H9 (cell line): ENCODE data around the gene CARD19. TPM values are rescaled to one million over a fixed set of nuclear protein-coding genes. Genes with fewer than 3 reads are reported as not detected.

Experiments used
- DNase-seq: peaks from one replicate; pipeline ENCODE4 v3.0.0-alpha.2; 2017
- H2AFZ ChIP-seq: one replicate; pipeline ENCODE4 v1.6.1; 2013; ENCODE audit warnings: mild to moderate bottlenecking, low read length, control low read depth, moderate library complexity
- H2AK5ac ChIP-seq: 2 replicates; pipeline ENCODE4 v1.6.1; 2013; ENCODE audit warnings: low read length, control low read depth, mixed read lengths; ENCODE audit not compliant: insufficient read length
- H2BK120ac ChIP-seq: one replicate; pipeline ENCODE4 v1.6.1; 2013; ENCODE audit warnings: low read depth, mild to moderate bottlenecking, low read length, control low read depth, inconsistent platforms; ENCODE audit not compliant: poor library complexity, severe bottlenecking
- H2BK12ac ChIP-seq: 2 replicates; pipeline ENCODE4 v1.6.1; 2013; ENCODE audit warnings: low read length, control low read depth, mixed read lengths, low read depth; ENCODE audit not compliant: insufficient read length
- H2BK15ac ChIP-seq: 2 replicates; pipeline ENCODE4 v1.6.1; 2013; ENCODE audit warnings: low read depth, low read length, control low read depth
- H2BK20ac ChIP-seq: one replicate; pipeline ENCODE4 v1.6.1; 2013; ENCODE audit warnings: low read depth, mild to moderate bottlenecking, low read length, control low read depth, inconsistent platforms; ENCODE audit not compliant: poor library complexity, severe bottlenecking
- H2BK5ac ChIP-seq: 2 replicates; pipeline ENCODE4 v1.6.1; 2013; ENCODE audit warnings: low read length, control low read depth, mixed read lengths; ENCODE audit not compliant: insufficient read length
- H3K14ac ChIP-seq: 2 replicates; pipeline ENCODE4 v1.6.1; 2013; ENCODE audit warnings: low read length, control low read depth; ENCODE audit not compliant: insufficient read depth
- H3K18ac ChIP-seq: 2 replicates; pipeline ENCODE4 v1.6.1; 2013; ENCODE audit warnings: low read depth, mild to moderate bottlenecking, mixed read lengths, low read length, control low read depth; ENCODE audit not compliant: insufficient read length
- H3K23ac ChIP-seq: 2 replicates; pipeline ENCODE4 v1.6.1; 2013; ENCODE audit warnings: low read length, control low read depth, mixed read lengths, low read depth; ENCODE audit not compliant: insufficient read length
- H3K23me2 ChIP-seq: 2 replicates; pipeline ENCODE4 v1.6.1; 2013; ENCODE audit warnings: low read depth, mild to moderate bottlenecking, mixed read lengths, low read length, control low read depth; ENCODE audit not compliant: insufficient read length, poor library complexity, severe bottlenecking
- H3K27ac ChIP-seq: 2 replicates; pipeline ENCODE4 v1.5.1; 2013; ENCODE audit warnings: low read length, control low read depth, mixed read lengths, low read depth; ENCODE audit not compliant: insufficient read length
- H3K27me3 ChIP-seq: 2 replicates; pipeline ENCODE4 v1.6.1; 2013; ENCODE audit warnings: low read length, control low read depth, inconsistent platforms; ENCODE audit not compliant: insufficient read depth
- H3K4ac ChIP-seq: 2 replicates; pipeline ENCODE4 v1.6.1; 2013; ENCODE audit warnings: low read depth, mild to moderate bottlenecking, control low read depth, inconsistent platforms, low read length, moderate library complexity
- H3K4me1 ChIP-seq: 2 replicates; pipeline ENCODE4 v1.6.1; 2013; ENCODE audit warnings: low read length, control low read depth, inconsistent platforms; ENCODE audit not compliant: insufficient read depth
- H3K4me2 ChIP-seq: 2 replicates; pipeline ENCODE4 v1.6.1; 2013; ENCODE audit warnings: low read length, control low read depth, mixed read lengths; ENCODE audit not compliant: insufficient read length, insufficient read depth
- H3K56ac ChIP-seq: 2 replicates; pipeline ENCODE4 v1.6.1; 2013; ENCODE audit warnings: low read depth, mild to moderate bottlenecking, mixed read lengths, low read length, control low read depth; ENCODE audit not compliant: insufficient read length
- H3K79me1 ChIP-seq: 2 replicates; pipeline ENCODE4 v1.6.1; 2013; ENCODE audit warnings: low read depth, mild to moderate bottlenecking, moderate library complexity, low read length, control low read depth, inconsistent platforms; ENCODE audit not compliant: insufficient read depth, poor library complexity, severe bottlenecking
- H3K79me2 ChIP-seq: 2 replicates; pipeline ENCODE4 v1.6.1; 2013; ENCODE audit warnings: low read length, control low read depth, inconsistent platforms; ENCODE audit not compliant: insufficient read depth
- H3K9ac ChIP-seq: 2 replicates; pipeline ENCODE4 v1.6.1; 2013; ENCODE audit warnings: low read length, control low read depth, mixed read lengths; ENCODE audit not compliant: insufficient read length; ENCODE audit errors: extremely low read depth
- H3K9me3 ChIP-seq: one replicate; pipeline ENCODE4 v1.6.1; 2013; ENCODE audit warnings: low read depth, low read length, inconsistent platforms; ENCODE audit not compliant: control insufficient read depth
- H3T11ph ChIP-seq: one replicate; pipeline ENCODE4 v1.6.1; 2013; ENCODE audit warnings: mild to moderate bottlenecking, low read length, control low read depth, inconsistent platforms
- H4K20me1 ChIP-seq: one replicate; pipeline ENCODE4 v1.6.1; 2013; ENCODE audit not compliant: control insufficient read depth, insufficient read length, insufficient read depth
- H4K5ac ChIP-seq: 2 replicates; pipeline ENCODE4 v1.6.1; 2013; ENCODE audit warnings: low read depth, mild to moderate bottlenecking, mixed read lengths, low read length, control low read depth; ENCODE audit not compliant: insufficient read length
- H4K8ac ChIP-seq: replicated peaks from 2 replicates; pipeline ENCODE4 v1.6.1; 2013; ENCODE audit warnings: low read length, control low read depth, mixed read lengths, low read depth; ENCODE audit not compliant: insufficient read length
- H4K91ac ChIP-seq: 2 replicates; pipeline ENCODE4 v1.6.1; 2013; ENCODE audit warnings: low read depth, mild to moderate bottlenecking, moderate library complexity, mixed read lengths, low read length, control low read depth; ENCODE audit not compliant: insufficient read length
- H3K27ac Mint-ChIP-seq, 3 experiments: 2 replicates in 2 of 3; 3 replicates in 1 of 3; pipeline ENCODE4 v1.8.0; 2020 to 2021; ENCODE audit warnings: mixed read lengths in 3 of 3, mild to moderate bottlenecking in 1 of 3, moderate library complexity in 1 of 3
- H3K27me3 Mint-ChIP-seq: 2 replicates; pipeline ENCODE4 v1.8.0; 2021; ENCODE audit warnings: low read depth, mild to moderate bottlenecking, moderate library complexity, mixed read lengths
- H3K36me3 Mint-ChIP-seq, 3 experiments: 2 replicates in 2 of 3; 3 replicates in 1 of 3; pipeline ENCODE4 v1.8.0; 2020 to 2021; ENCODE audit warnings: low read depth in 3 of 3, mixed read lengths in 3 of 3; ENCODE audit not compliant: insufficient read depth in 1 of 3
- H3K4me1 Mint-ChIP-seq, 2 experiments: 2 replicates each; pipeline ENCODE4 v1.8.0; 2020; ENCODE audit warnings: mixed read lengths in 2 of 2
- H3K4me3 Mint-ChIP-seq, 2 experiments: 2 replicates in 1 of 2; 3 replicates in 1 of 2; pipeline ENCODE4 v1.8.0; 2020 to 2021; ENCODE audit warnings: mild to moderate bottlenecking in 2 of 2, mixed read lengths in 2 of 2, moderate library complexity in 1 of 2
- H3K9me3 Mint-ChIP-seq, 2 experiments: 2 replicates in 1 of 2; 3 replicates in 1 of 2; pipeline ENCODE4 v1.8.0; 2020; ENCODE audit warnings: mild to moderate bottlenecking in 2 of 2, mixed read lengths in 2 of 2, moderate library complexity in 1 of 2
- CTCF ChIP-seq: fragments of 200-600 bp; sonication (generic); conservative IDR thresholded peaks from 3 replicates; pipeline ENCODE4 v1.8.0; 2021; ENCODE audit warnings: antibody characterized with exemption, mild to moderate bottlenecking
- WGBS: extraction: QIAGEN DNeasy Blood & Tissue Kit; methylation state at CpG from one replicate; pipeline ENCODE4 v1.1.7; 2013; ENCODE audit warnings: missing lambda C conversion rate, low lambda C conversion rate, mixed read lengths; ENCODE audit not compliant: insufficient read length; ENCODE audit errors: extremely low coverage; 5-methylcytosine and 5-hydroxymethylcytosine counted together
- total RNA-seq: library from RNA; stranded (reverse); gene quantifications from 2 replicates; pipeline ENCODE4 v1.2.1, GENCODE V29; 2021

CARD19 gene
- total RNA-seq, 1 experiment from 2014 or later: 21.4 TPM

DNA sequence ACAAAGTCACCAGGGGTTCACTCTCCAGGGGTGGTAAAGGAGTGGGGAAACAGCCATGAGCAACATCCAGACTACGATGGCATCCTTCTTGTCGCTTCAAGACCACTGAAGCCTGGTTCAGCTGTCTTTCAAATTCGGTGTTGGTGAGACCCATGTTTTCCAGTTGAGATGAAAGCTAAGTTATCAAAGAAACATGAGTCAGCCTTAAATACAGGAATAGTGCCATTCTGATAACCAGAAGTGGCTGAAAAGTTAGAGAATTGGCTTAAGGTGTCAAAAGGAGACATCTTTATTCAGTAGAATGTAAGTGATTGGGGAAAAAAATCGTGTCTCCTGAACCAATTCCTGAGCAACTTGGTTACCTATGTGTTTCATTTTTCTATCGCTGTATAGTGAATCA lies 7.0 kb upstream of the CARD19 start:
- Histone ChIP-seq H3K9me3 (no peaks in the 10 kb centered on the region), H2AK5ac (no peak overlapping the region), H4K20me1 (peaks cover 3% of the 10 kb centered on the region), H3K4me1 (no peaks in the 10 kb centered on the region), H3K9ac (no peak overlapping the region), H2AFZ (no peak overlapping the region), H2BK5ac (no peak overlapping the region), H3K4ac (no peak overlapping the region), H4K91ac (no peak overlapping the region), H2BK12ac (no peak overlapping the region), H3K4me2 (no peak overlapping the region), H3K27ac (no peak overlapping the region), H3K79me2 (no peaks in the 10 kb centered on the region), H3T11ph (no peak overlapping the region), H2BK20ac (no peak overlapping the region), H4K8ac (no peak overlapping the region), H2BK15ac (no peak overlapping the region), H3K23ac (no peak overlapping the region), H3K79me1 (no peaks in the 10 kb centered on the region), H4K5ac (no peak overlapping the region), H3K27me3 (no peaks in the 10 kb centered on the region), H2BK120ac (no peak overlapping the region), H3K14ac (no peak overlapping the region), H3K18ac (no peak overlapping the region), H3K23me2 (no peaks in the 10 kb centered on the region), H3K56ac (no peak overlapping the region)
- Mint-ChIP-seq H3K4me1 (peaks cover 4 to 7% of the 10 kb centered on the region in 2 experiments; a peak in 1 of 4 replicates), H3K36me3 (peaks cover 9 to 17% (median 16%) of the 10 kb centered on the region in 3 experiments), H3K4me3 (no peak overlapping the region), H3K9me3 (peaks cover 6 to 9% of the 10 kb centered on the region in 2 experiments; a peak in 4 of 5 replicates), H3K27ac (no peak overlapping the region), H3K27me3 (no peaks in the 10 kb centered on the region; the same call in 1 of the 2 replicates)
- no peak for TF ChIP-seq CTCF
- no CpG with 5 or more reads among the region's 5 CpGs for WGBS
- no peak for DNase-seq
